Right ventricle myocardium superior (tissue), 1 donor: Measurements from ENCODE around the gene SOX18. TPM values are rescaled to one million over a fixed set of nuclear protein-coding genes. Genes with fewer than 3 reads are reported as not detected.
A peak's percentile ranks its signal among the peaks of the same experiment; 100 is the strongest.

ENCODE experiments used
- ATAC-seq: fragments of 200-7000 bp; cut with Tn5 transposase; one replicate; pipeline ENCODE4 v1.9.1; 2020; ENCODE audit warnings: mild to moderate bottlenecking; ENCODE audit not compliant: poor library complexity
- DNase-seq: peaks from one replicate; pipeline ENCODE4 v3.0.0-alpha.2; 2020
- intact Hi-C: fragments of 100-400 bp; cut with DNase I; formaldehyde crosslinking; loops from one replicate; pipeline ENCODE4 v1.11.2; 2022
- total RNA-seq: library from RNA; stranded (reverse); fragmentation: NEBNext Ultra II Directional; extraction: Animal tissue kit (Norgen Biotek cat#: 25700); gene quantifications from one replicate; pipeline ENCODE4 v1.2.1, GENCODE V29; 2021
- donor health status: DM: no; HTN: yes; CAD: no; lungs with severe emphysema.

The SOX18 gene
- total RNA-seq, 1 donor from 2014 or later: 34.3 TPM

GRCh38 chr20:64035066-64035932, 14.1 kb downstream of the SOX18 start:
- no peak for ATAC-seq

GRCh38 chr20:64033981-64034493, 15.4 kb downstream of the SOX18 start:
- ATAC-seq: peak; percentile 38

More at GRCh38 chr20:64035066-64035932, 14.1 kb downstream of the SOX18 start:
- intact Hi-C loops: no loop called here
- no peak for DNase-seq

GRCh38 chr20:64032706-64033624, 16.5 kb downstream of the SOX18 start:
- DNase-seq (no peak), ATAC-seq (no peak)
- intact Hi-C loops: no loop called here

More at GRCh38 chr20:64033981-64034493, 15.4 kb downstream of the SOX18 start:
- DNase-seq: peak; percentile 68
- intact Hi-C loops: no loop called here

GRCh38 chr20:64031822-64032314, 17.6 kb downstream of the SOX18 start:
- no peak for ATAC-seq
- DNase-seq: no peak
- intact Hi-C loops: no loop called here

GRCh38 chr20:64030371-64031134, 18.9 kb downstream of the SOX18 start:
- no peak for ATAC-seq
- intact Hi-C loops: no loop called here

GRCh38 chr20:64029293-64030117, 19.9 kb downstream of the SOX18 start:
- no peak for DNase-seq
- intact Hi-C loops: no loop called here
- no peak for ATAC-seq

More at GRCh38 chr20:64030371-64031134, 18.9 kb downstream of the SOX18 start:
- DNase-seq: no peak

- ATAC-seq (no peak), DNase-seq (no peak)
- intact Hi-C loops: no loop called here
Measured at GRCh38 chr20:64027981-64028685, 21.3 kb downstream of the SOX18 start.

GRCh38 chr20:64025826-64026412, 23.5 kb downstream of the SOX18 start:
- DNase-seq (no peak), ATAC-seq (no peak)
- intact Hi-C loops: no loop called here

- intact Hi-C loops: no loop called here
- ATAC-seq (no peak), DNase-seq (no peak)
Measured at GRCh38 chr20:64025101-64025825, 24.2 kb downstream of the SOX18 start.

GRCh38 chr20:64024141-64024990, 25.1 kb downstream of the SOX18 start:
- no peak for DNase-seq

GRCh38 chr20:64023361-64024140, 25.9 kb downstream of the SOX18 start:
- intact Hi-C loops: no loop called here
- ATAC-seq (no peak), DNase-seq (no peak)

More at GRCh38 chr20:64024141-64024990, 25.1 kb downstream of the SOX18 start:
- ATAC-seq: no peak
- intact Hi-C loops: no loop called here

GRCh38 chr20:64022671-64023360, 26.6 kb downstream of the SOX18 start:
- intact Hi-C loops: no loop called here
- ATAC-seq (no peak), DNase-seq (no peak)

- DNase-seq: no peak
- no peak for ATAC-seq
- intact Hi-C loops: no loop called here
Measured at GRCh38 chr20:64021124-64021975, 28.1 kb downstream of the SOX18 start.
